Tibial nerve (tissue), 4 donors: ENCODE results near the gene CMC4.

Experiments used
- CTCF ChIP-seq, 5 experiments: fragments of 200-600 bp in 3 of 5; fragments of 450-650 bp in 2 of 5; sonication (generic) in 3 of 5; IDR thresholded peaks; one replicate each; pipeline ENCODE4 v1.5.1; 2016 to 2019; ENCODE audit warnings: antibody characterized with exemption in 5 of 5, mild to moderate bottlenecking in 3 of 5, moderate library complexity in 2 of 5
- EP300 ChIP-seq, 2 donors: sonication (generic); formaldehyde crosslinking; IDR thresholded peaks; one replicate each; pipeline ENCODE4 v1.6.1; 2017; ENCODE audit warnings: antibody characterized with exemption in 2 of 2, mild to moderate bottlenecking in 1 of 2
- POLR2A ChIP-seq, 2 donors: fragments of 450-650 bp; IDR thresholded peaks; one replicate each; pipeline ENCODE4 v1.6.1; 2017; ENCODE audit warnings: antibody characterized with exemption in 2 of 2, mild to moderate bottlenecking in 2 of 2, moderate library complexity in 2 of 2

GRCh38 chrX:155070663-155070974 lies 317 bp downstream of the CMC4 start:
- no peak for TF ChIP-seq POLR2A (IDR thresholded peaks at IDR 0.05)
- no peak for TF ChIP-seq CTCF (IDR thresholded peaks at IDR 0.05)
- no peak for TF ChIP-seq EP300 (IDR thresholded peaks at IDR 0.05)
